ENCODE measurements around the gene ASPSCR1.
A peak's percentile ranks its signal among the peaks of the same experiment; 100 is the strongest.

Gene ASPSCR1

DNA sequence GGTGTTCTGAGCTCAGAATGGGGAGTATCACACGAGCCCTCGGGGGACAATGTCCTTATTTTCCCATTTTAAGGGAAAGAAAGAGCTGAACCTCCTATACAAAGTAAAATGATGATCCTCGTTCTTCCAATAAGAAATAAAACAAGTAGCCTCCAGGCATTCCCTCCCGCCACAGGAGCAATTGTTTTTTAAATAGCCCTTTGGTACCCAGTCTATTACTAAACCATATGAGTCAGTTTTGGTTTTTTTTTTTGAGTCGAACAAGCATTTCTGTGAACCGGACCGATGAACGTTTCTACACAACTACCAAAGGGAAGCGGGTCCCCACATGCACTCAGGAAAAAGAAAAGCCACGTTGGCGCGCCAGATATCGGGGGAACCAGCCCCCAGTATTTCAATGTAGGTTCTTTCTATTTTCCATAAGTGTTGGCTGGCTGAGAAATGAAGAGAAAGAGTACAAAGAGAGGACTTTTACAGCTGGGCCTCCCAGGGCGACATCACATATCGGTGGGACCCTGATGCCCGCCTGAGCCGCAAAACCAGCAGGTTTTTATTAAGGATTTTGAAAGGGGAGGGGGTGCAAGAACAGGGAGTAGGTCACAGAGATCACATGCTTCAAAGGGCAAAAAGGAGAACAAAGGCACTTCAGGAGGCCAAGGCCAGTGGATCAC lies 63.9 kb downstream of the ASPSCR1 start:
- DNase-seq (ENCODE audit: low read depth), result no peak

DNA sequence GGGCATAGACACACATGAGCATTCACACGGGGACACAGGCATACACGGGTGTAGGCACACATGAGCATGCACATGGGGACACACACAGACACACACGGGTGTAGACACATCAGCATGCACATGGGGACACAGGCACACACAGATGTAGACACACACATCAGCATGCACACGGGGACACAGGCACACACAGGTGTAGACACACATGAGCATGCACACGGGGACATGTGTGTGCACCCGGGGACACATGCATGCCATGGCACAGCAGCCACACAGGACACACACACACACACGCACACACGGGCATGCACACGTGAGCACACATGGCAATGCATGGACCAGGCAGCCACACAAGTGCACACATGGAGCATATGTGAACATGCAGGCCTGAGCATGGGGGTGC lies 65.2 kb downstream of the ASPSCR1 start:
- no peak for DNase-seq (ENCODE audit: low read depth)

DNA sequence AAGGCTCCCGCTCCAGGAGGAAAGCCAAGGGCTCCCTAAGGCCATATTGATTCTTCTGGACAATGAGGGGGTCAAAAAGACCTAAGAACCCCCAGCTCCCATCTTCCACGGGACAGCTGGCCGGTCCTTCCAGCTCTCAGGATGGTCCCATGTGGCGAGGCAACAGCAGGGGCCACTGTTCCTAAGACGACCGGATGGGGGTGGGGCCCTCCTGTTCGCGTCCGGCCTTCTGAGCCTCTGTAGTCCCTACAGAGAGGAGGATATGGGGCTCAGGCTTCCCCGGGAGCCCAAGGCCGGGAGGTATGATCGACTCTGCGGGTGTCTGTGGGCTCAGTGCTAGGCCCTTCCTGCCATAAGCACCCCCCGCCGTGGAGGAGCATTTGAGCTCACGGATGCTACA lies 66.1 kb downstream of the ASPSCR1 start:
- DNase-seq (ENCODE audit: low read depth), result no peak

DNA sequence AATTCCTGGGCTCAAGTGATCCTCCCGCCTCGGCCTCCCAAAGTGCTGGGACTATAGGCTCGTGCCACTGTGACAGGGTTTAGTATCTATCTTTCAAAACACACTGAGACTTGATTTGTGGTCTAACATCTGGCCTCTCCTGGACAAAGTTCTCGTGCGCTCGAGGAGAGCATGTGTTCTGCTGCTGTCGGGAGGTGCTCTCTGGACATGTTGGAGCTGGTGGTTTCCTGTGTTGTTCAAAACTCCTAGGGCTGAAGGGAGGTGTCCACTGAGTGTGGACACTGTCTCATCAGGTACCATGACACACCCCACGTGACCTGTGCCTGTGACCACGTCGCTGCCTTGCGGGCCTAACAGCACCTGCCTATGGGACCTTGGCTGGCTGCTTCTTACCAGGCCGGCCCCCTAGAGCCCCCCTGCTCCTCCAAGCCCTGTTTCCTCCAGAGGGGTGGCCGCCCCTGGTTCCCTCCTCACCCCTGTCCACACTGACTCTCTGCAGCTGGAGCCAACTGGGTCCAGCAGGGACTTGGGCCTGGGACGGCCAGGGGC lies 68.6 kb downstream of the ASPSCR1 start:
- no peak for DNase-seq (ENCODE audit: low read depth)

DNA sequence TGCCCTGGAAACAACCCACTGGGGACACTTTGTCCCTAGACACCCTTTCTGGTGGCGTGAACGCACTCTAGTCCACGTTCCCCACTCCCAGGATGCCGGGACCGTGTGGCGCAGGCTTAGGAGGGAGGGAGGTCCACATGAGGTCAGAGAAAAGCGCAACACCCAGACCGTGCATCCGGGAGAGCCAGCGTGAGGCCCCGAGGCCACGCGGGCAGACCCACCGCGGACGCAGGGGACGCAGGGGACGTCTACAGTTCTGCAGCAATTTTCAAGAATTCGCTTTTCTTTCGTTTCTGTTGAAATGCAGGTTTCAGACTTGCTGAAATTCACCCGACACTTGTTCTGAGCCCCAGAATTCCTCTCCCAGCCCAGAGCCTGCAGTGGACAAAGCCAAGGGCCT lies 69.5 kb downstream of the ASPSCR1 start:
- no peak for DNase-seq (ENCODE audit: low read depth)

DNA sequence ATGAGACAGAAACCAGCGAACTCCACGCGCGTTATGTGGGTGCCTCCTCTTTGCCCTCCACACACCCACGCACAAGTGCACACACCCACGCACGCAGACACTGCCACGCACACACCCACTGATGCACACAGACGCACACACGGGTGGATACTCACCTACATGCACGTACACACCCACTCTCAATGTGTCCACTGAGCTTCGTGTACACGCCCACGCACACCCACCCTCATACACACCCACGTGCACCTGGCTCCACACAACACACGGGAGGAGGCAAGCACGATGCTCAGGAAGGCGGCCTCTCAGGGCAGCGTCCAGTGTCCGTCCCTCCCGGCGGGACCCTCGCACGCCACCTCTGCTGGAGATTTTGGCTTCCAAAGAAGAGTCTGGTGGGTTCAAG lies 70.0 kb downstream of the ASPSCR1 start:
- DNase-seq (ENCODE audit: low read depth), result no peak

DNA sequence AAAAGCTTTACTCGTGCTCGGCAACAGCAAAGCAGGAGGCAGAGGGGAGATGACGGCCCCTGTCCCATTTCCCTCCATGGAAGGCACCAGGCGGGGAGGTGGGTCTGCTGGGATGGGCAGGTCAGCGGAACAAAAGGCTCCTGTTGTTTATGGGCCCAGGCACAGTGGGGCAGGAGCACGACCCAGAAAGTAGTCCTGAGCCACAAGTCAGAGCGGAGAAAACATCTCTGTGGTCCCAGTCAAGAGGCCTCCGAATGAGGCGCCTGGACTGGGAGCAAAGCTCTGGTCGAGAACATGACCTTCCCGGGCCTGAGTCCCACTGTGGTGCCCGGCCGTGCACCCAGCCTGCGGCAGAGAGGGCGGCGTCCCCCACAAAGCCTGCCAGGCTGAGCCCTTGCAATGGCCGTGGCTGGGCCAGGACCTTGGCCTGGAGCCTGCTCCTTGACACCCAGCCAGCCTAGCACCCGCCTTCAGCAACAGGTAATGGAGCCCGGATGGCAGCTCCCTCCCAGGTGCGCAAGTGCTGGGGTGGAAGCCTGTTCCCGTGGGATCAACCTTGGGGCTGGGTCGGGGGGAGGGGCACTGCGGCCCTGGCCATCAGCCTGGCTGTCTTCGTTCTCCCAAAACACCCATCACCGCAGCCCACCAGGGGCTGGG lies 70.6 kb downstream of the ASPSCR1 start:
- DNase-seq (ENCODE audit: low read depth), result no peak

DNA sequence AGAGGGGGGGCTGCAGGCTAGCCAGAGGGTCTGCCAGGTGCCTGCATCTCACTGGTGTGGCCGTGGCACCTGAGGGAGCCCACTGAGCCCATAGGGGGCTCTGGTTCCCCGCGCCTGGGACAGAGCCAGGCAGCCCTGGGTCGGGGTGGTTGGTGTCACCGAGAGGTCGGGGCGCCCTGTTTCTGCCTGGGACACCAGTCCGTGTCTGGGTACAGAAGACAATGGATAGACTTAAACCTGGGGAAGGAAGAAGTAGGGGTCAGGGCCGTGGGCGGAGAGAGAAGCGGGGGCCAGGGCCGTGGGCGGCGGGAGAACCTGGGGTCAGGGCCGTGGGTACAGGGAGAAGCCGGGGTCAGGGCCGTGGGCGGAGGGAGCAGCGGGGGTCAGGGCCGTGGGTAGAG lies 71.1 kb downstream of the ASPSCR1 start:
- no peak for DNase-seq (ENCODE audit: low read depth)

DNA sequence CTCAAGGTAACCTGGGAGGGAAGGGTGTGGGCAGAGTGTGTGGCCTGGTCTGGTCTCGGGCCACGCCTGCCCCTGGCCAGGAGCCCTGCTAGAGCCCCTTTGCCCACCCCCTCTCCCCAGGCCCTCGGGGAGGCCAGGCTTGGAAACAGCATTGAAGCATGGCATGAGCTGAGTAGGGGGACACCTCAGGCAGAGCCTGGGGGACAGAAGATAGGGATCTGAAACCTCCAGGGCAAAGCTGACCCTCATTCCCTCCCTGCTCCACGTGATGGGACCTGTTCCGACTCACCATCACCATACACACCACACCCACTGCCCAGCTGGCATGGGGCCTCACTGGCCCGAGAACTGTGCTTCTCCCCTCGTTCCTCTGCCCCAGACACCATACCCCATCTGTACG lies 71.7 kb downstream of the ASPSCR1 start:
- DNase-seq (ENCODE audit: low read depth), result no peak

DNA sequence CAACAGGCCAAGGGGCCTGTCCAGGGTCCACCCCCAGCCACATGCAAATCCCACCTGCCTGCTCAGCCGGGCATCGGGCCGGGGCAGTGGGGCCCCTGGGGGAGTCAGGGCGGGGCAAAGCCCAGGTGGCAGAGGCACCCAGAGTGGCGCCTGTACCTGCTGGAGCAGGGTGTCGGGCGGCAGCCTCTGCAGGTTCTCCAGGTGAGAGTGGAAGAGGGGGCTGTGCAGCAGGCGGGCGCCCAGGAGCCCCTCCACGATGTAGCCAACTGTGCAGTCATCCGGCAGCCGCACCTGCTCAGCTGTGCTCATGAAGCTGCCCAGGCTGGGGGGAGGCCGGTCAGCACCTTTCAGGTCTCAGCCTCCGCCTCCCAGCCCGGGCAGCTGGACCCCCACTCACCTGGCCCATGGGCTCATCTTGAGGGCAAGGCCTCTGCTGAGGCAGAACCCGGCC lies 72.1 kb downstream of the ASPSCR1 start:
- no peak for DNase-seq (ENCODE audit: low read depth)

DNA sequence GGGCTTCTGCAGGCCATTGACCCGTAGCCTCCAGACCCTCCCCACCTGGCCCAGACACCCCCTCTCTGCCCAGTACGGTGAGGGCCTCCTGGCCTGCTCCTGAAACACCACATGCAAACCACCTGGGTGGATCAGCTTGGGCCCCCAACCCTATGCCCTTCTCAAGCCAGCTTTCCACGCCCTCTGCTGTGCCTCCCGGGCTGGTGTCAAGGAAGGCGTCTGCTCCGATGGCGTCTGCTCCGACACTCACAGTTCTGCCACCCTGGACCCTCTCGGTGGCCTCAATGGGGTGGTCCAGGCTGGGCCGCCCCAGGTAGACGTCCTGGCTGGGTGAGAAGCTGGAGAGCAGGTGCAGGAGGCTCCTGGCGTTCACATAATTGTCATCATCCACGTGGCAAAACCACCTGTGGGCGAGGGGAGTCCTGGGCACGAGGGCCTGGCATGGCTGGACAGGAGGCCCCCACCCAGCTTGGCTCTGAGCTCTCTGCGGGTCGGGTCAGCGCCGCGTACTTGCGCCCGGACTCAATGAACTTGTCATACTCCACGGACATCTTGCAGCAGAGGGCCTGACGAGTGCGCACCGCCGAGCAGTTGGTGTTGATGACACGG lies 72.8 kb downstream of the ASPSCR1 start:
- no peak for DNase-seq (ENCODE audit: low read depth)

DNA sequence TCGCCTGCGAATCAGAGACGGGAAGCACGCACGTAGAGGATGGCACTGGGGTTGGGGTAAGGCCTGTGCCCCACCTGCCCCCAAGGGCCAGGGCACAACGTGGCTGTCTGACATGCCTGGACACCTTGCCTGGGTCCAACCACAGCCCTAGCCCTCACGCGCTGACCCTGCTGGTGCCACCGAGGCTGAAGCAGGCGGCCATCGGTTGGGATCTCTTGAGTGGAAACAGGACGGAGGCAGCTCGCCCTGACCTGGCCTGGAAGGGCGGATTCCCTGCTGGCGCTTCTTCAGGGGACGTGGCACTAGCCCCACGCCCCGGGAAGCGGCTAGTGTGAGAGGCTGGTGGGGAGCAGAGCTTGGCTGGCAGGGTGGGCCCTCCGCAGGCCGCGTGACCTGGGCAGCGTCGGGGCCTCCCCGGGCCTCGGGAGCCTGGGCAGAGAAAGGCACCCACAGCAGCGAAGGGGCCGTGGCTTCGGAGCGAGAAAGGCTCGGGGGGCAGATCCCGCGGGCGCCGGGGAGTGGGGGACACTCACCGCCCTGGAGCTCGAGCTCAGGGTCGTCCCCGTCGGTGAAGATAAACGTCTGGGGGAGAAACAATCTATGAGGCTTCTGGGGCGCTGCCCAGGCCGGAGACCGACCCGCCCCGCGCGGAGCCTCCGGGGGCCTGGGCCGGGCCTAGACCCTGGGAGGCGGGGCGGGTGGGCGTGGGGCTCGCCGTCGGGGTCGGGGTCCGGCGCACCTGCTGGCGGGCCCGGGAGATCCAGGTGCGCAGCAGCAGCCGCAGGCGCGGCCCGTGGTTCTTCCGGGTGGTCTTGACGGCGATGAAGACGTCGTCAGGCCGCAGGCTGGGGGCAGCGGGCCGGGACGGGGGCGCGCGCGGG lies 73.6 kb downstream of the ASPSCR1 start:
- DNase-seq (ENCODE audit: low read depth), result no peak

DNA sequence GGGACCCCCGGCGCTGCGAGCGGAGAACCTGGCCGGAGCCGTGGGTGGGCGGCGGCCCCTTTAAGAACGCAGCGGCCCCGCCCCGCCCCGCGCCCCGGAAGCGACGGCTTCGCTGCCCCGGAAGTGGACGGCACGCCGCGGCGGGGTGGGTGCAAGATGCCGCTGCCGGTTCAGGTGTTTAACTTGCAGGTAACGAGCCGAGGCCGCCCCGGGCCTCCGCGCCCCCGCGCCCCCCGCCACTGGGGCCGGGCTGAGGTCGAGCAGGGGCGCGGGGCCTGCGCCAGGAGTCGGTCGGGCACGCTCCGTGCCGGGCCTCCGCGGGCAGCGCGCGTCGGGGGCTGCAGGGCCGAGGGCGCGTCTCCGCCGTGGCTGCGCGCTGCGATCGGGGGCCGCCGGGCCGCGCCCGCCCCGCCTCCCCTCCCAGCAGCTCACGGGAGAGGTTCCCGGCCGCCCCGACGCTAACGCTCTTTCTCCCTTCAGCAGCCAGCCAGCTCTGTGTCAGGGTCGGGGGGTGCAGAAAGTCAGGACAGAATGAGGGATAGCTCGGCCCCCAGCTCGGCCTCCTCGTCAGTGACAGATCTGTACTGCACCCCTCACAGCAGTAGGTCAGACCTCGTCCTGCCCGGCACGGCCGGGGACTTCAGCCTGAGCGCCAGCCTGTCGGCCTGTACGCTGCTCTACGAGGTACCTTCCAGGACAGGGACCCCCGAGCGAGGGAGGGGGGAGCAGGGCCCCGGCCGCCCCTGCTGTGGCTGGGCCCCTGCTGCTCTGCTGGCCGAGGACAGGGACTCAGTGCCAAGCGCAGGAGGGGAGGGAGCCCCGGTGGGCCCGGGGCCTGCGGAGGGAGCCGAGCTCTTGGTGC lies 74.6 kb downstream of the ASPSCR1 start, which contains the start of the genes GPS1 and RFNG:
Gene GPS1, plus strand, starts transcription at position 123 of the 862 bp plus-strand sequence. Its CDS starts 34 bp downstream, at position 157.
Gene RFNG, minus strand, starts transcription at position 36 of the 862 bp plus-strand sequence. CDS start 45 bp downstream, outside the sequence.
- DNase-seq (ENCODE audit: low read depth), result peak; percentile 76

DNA sequence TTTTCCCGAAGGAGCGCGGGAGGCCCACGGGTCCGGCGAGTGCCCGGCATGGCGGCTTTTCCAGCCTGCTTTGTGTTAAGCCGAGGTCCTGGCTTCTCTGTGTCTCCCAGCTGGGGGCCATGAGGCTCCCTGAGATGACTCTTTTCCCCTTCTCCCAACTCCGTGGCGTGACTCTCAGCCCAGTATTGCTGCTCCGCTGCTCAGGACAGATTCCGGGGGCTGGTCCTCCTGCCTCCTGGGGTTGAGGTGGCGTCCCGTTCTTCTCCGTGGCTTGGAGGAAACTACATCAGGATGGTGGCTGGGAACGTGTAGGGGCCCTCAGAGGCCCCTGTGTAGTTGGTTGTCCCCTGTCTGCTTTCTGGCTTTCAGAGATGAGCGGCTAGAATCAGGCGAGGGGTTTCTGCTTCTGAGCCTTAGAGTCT lies 75.2 kb downstream of the ASPSCR1 start:
- no peak for DNase-seq (ENCODE audit: low read depth)

DNA sequence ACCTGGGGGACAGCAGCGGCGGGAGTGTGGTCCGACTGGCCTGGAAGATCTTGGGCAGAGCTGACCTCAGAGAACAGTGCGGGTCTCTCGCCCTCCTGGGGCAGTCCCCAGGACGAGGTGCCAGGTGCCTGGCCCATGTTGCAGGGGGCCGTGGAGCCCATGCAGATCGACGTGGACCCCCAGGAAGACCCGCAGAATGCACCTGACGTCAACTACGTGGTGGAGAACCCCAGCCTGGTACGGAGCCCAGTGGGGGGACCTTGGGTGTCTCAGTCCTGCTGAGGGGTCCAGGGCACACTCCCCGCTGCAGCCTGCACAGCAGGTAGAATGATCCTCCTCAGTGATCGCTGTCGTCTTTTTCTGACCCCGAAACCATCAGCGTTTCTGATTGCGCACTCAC lies 75.7 kb downstream of the ASPSCR1 start:
- DNase-seq (ENCODE audit: low read depth), result no peak

DNA sequence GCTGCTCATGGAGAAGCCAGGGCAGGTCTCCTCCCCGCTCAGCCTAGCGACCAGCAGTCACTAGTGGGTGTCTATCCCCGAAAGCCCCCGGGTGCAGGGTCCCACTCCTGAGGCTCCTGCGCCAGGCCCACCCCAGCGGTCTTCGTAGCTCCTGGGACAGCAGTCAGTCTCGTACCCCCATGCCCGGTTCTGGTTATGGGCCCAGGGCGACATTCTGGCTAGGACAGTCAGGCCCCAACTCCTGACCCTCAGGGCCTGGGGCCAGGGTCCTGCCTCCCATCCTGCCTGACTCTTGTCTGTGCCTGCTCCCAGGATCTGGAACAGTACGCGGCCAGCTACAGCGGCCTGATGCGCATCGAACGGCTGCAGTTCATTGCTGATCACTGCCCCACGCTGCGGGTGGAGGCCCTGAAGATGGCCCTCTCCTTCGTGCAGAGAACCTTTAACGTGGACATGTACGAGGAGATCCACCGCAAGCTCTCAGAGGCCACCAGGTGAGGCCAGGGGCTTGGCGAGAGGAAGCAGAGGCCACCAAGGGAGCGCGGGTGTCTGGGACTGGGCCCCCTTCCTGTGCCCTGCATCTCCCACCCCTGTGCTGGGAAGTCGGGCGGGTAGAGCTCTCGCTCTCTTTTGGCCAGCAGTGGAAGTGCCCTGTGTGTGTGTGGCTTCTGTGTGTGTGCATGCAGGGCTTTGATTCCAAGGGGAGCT lies 76.3 kb downstream of the ASPSCR1 start:
- DNase-seq (ENCODE audit: low read depth), result no peak

DNA sequence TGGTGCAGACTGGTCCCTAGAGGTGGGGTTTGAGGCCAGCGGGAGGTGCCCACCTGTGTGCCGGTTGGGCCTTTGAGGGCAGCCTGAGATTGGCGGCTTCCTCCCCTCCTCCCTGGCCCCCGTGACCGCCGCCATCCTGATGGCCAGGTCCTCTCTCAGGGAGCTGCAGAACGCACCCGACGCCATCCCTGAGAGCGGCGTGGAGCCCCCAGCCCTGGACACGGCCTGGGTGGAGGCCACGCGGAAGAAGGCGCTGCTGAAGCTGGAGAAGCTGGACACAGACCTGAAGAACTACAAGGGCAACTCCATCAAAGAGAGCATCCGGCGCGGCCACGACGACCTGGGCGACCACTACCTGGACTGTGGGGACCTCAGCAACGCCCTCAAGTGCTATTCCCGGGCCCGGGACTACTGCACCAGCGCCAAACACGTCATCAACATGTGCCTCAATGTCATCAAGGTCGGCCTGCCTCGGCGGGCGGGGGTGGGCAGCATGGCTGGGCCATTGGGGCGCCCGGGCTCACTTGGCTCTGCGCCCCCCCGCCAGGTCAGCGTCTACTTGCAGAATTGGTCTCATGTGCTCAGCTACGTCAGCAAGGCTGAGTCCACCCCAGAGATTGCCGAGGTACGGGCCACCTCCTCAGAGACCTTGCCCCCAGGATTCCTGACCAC lies 77.1 kb downstream of the ASPSCR1 start:
- DNase-seq (ENCODE audit: low read depth), result no peak

DNA sequence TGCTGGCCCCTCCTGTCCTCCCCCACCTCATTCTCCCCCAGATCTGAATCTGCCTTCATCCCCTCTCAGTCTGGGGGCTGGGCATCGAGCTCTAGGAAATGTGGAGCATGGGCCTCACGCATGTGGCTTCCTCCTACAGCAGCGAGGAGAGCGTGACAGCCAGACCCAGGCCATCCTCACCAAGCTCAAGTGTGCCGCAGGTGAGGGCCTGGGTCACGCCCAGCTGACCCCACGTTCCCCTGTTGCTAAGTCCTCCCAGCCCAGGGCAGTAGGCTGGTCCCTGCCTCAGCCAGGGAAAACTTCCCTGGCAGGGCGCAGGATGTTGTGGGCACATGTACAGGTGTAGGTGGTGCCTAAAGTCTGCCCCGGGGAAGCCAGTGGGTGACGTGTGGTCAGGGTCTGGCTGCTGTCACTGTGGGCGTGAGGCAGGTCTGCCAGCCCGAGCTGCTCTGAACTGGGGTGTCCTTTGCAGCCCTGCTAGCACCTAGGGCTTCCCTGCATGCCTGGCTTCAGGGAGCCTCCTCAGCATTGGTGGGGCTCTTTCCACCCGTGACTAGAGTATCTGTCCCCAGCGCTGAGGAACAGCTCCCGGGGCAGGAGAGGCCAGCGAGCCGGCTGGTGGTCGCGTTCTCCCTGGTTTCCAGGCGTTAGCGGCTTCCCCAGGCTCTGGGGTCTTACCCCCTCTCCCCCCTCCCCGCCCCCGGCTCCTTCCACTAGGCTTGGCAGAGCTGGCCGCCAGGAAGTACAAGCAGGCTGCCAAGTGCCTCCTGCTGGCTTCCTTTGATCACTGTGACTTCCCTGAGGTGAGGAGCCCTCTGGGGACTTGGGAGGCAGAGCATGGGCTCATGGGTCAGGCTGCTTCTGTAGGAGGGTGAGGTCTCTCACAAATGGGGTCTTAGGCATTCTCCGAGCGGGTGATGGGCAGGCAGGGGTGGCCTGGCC lies 77.9 kb downstream of the ASPSCR1 start:
- DNase-seq (ENCODE audit: low read depth), result no peak
